DMS53 treated with DMSO at 0.1 percent for 48 hours (cell line): ENCODE measurements around the gene ANO8.
A peak's percentile ranks its signal among the peaks of the same experiment; 100 is the strongest.
"Not testable (repeated sequence)": the region's sequence is repeated elsewhere in the genome, so short reads cannot be mapped to it uniquely, and the experiment has no call there.

ENCODE experiments used
- DNase-seq: peaks from one replicate; lab custom pipeline; 2025; ENCODE audit not compliant: unreplicated experiment; lab: John Stamatoyannopoulos, UW

The ANO8 gene

GRCh38 chr19:17334414-17335409 is at the start of gene ANO8:
Gene ANO8, minus strand, starts transcription at chr19:17334855. Its CDS starts 185 bp downstream, at chr19:17334670.
- DNase-seq = peak; percentile 71

- no peak for DNase-seq
These were observed 45.9 kb upstream of the ANO8 start for GRCh38 chr19:17380426-17381138.

DNA sequence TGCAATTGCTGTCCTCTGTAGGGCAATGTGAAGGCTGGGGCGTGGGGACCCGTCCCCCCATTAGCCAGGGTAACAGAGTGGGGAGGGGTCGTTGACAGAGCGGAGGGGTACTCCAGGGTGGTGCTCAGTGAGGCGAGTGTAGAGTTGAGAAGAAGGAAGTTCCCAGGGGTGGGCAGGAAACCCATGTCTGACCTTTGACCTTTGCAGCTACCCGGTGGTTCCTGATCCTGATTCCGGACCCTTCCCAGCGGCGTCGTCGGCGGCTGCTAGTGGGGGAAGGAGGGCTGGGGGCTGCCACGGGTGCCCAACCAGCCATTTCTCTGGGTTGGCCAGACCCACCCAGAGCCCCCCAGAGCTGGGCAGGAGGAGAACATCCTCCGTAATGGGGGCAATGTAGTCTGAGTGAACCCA is 44.6 kb upstream of the ANO8 start:
- no peak for DNase-seq

DNA sequence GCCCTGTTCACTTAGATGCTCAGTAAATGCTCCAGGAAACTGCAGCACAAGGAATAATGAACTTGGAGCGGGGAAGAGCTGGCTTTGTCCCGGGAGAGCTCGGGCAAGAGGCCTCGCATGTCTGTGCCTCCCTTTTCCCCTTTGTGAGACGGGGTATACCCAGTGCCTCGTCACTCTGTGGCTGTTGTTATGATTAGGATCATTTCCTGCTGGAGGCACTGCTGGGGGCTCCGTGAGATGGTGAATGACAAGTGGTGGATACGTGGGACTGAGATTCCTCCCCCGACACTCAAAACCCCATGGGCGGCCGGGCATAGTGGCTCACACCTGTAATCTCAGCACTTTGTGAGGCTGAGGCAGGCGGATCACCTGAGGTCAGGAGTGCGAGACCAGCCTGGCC is 43.6 kb upstream of the ANO8 start:
- no peak for DNase-seq

- DNase-seq = no peak
These were observed 42.4 kb upstream of the ANO8 start, which contains the start of gene PLVAP for GRCh38 chr19:17376935-17377600. Gene PLVAP, minus strand, starts transcription at chr19:17377342. Its CDS starts 54 bp downstream, at chr19:17377288.

GRCh38 chr19:17370026-17370587 is 35.5 kb upstream of the ANO8 start:
- no peak for DNase-seq

- DNase-seq = no peak
These were observed 30.7 kb upstream of the ANO8 start for GRCh38 chr19:17365361-17365760.

- not testable (repeated sequence) for DNase-seq
These were observed 29.4 kb upstream of the ANO8 start for GRCh38 chr19:17363852-17364605.

- no peak for DNase-seq
These were observed 25.5 kb upstream of the ANO8 start for GRCh38 chr19:17359905-17360800.

DNA sequence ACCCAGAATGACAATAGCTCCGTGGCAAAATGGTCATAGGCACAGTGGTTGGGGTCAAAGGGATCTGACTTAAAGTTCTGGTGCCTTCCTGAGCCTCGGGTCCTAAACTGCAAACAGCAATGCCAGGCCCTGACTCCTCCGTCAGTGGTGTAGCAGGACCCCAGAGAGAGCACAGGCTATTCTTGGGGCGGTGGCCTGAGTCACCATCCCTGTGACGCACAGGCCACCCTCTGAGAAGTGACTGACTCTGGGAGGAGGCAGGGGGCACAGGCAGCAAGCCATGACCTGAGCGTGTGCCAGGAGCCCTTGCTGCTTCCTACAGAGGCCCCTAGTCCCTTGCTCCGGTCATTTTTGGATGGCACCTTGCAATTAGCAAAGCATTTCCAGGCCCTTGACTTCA is 23.7 kb upstream of the ANO8 start:
- no peak for DNase-seq

GRCh38 chr19:17357724-17358123 is 23.1 kb upstream of the ANO8 start:
- peak; percentile 31 for DNase-seq

GRCh38 chr19:17357078-17357666 is 22.5 kb upstream of the ANO8 start:
- no peak for DNase-seq

- DNase-seq = no peak
These were observed 18.7 kb upstream of the ANO8 start for GRCh38 chr19:17353386-17353785.

DNA sequence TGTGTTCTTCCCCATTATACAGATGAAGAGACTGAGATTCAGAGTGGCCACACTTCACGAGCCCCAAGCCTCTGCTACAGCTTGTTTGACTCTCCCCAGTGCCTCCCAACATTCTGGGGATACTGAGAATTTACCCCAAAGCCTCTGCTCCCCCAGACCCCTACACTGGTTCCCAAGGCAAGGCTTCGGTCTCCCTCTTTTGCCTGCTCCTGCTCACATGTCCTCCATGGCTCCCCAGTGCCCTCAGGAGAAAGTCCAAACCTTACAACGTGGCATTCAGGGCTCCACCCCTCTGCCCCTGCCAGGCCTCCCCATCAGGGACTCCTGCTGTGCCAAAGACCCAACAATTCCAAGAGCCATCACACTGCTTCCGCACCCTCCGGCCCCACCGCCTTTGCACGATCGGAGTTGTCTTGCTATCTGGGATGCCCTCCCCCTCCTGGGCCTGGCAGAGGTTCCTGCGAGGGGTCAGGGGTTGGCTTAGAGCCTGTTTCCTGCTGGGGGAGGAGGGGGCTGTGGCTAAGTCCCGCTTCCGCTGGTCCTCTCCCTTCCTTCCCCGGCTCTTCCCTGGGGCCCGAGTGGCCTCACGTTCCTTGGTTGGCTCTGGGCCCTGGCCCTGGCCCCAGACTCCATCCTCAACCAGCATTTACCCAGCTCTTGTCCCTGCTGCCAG is 18.1 kb upstream of the ANO8 start:
- DNase-seq = no peak

GRCh38 chr19:17351815-17352435 is 17.3 kb upstream of the ANO8 start:
- no peak for DNase-seq

- DNase-seq = no peak
These were observed 14.0 kb upstream of the ANO8 start for GRCh38 chr19:17348700-17349099.

- DNase-seq = no peak
These were observed 13.2 kb upstream of the ANO8 start for GRCh38 chr19:17347877-17348276.

DNA sequence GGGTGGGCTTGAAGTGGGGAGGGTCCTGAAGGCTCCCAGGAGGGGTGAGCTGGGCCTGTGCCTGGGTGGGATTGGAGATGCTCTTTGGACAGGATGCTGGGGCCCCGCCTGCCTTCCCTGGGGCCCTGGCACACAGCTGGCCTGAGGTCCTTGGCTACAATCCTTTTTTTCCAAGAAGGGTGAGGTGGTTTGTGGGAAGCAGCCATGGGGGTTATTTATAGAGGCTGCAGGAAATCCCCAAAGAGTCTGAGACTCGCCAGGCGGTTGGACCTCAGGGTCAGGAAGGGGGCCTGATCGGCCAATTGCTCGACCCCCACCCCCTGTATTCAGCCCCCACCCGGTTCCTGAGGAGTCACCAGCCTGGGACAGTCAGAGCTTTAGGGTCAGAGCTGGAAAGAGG is 12.7 kb upstream of the ANO8 start:
- no peak for DNase-seq
